Activated CD8-positive, alpha-beta memory T cell treated with anti-CD3 and anti-CD28 coated beads for 24 hours (primary cell): ENCODE results near the gene PTPRR.

Experiments
- DNase-seq: peaks from one replicate; pipeline ENCODE4 v3.0.0-alpha.2; 2020

Gene PTPRR

GRCh38 chr12:70686907-70687306 lies 233.6 kb downstream of the PTPRR start:
- no peak for DNase-seq

GRCh38 chr12:70686299-70686698 lies 234.2 kb downstream of the PTPRR start:
- no peak for DNase-seq

GRCh38 chr12:70683976-70684375 lies 236.6 kb downstream of the PTPRR start:
- no peak for DNase-seq

- no peak for DNase-seq
Observed at GRCh38 chr12:70671698-70672097, 248.8 kb downstream of the PTPRR start.

GRCh38 chr12:70670948-70671347 lies 249.6 kb downstream of the PTPRR start:
- no peak for DNase-seq

- DNase-seq: no peak
Observed at GRCh38 chr12:70667253-70667652, 253.3 kb downstream of the PTPRR start.

GRCh38 chr12:70666364-70666763 lies 254.2 kb downstream of the PTPRR start:
- DNase-seq: no peak

- DNase-seq: no peak
Observed at GRCh38 chr12:70664465-70664881, 256.1 kb downstream of the PTPRR start.

GRCh38 chr12:70663838-70664237 lies 256.7 kb downstream of the PTPRR start:
- DNase-seq: no peak

- no peak for DNase-seq
Observed at GRCh38 chr12:70661466-70662161, 258.9 kb downstream of the PTPRR start.

GRCh38 chr12:70660620-70661219 lies 259.8 kb downstream of the PTPRR start:
- no peak for DNase-seq

GRCh38 chr12:70660002-70660604 lies 260.4 kb downstream of the PTPRR start:
- DNase-seq: no peak

- DNase-seq: no peak
Observed at GRCh38 chr12:70659077-70659606, 261.4 kb downstream of the PTPRR start.

GRCh38 chr12:70657616-70658286 lies 262.8 kb downstream of the PTPRR start:
- DNase-seq: no peak

- no peak for DNase-seq
Observed at GRCh38 chr12:70652451-70652850, 268.1 kb downstream of the PTPRR start.

- no peak for DNase-seq
Observed at GRCh38 chr12:70648831-70649230, 271.7 kb downstream of the PTPRR start.

- DNase-seq: no peak
Observed at GRCh38 chr12:70648191-70648590, 272.3 kb downstream of the PTPRR start.

- DNase-seq: no peak
Observed at GRCh38 chr12:70646850-70647249, 273.7 kb downstream of the PTPRR start.

- DNase-seq: no peak
Observed at GRCh38 chr12:70645494-70646317, 274.8 kb downstream of the PTPRR start.

GRCh38 chr12:70644861-70645260 lies 275.7 kb downstream of the PTPRR start:
- no peak for DNase-seq

- DNase-seq: no peak
Observed at GRCh38 chr12:70643939-70644338, 276.6 kb downstream of the PTPRR start.

GRCh38 chr12:70641691-70642090 lies 278.8 kb downstream of the PTPRR start:
- no peak for DNase-seq

GRCh38 chr12:70640901-70641300 lies 279.6 kb downstream of the PTPRR start:
- no peak for DNase-seq
